Activated CD8-positive, alpha-beta memory T cell treated with anti-CD3 and anti-CD28 coated beads for 4 hours (primary cell): Measurements from ENCODE around the gene NOL7.
A peak's percentile ranks its signal among the peaks of the same experiment; 100 is the strongest.

ENCODE experiments used
- DNase-seq, 2 donors: peaks; one replicate each; pipeline ENCODE4 v3.0.0-alpha.2; 2020; ENCODE audit warnings: low read depth in 2 of 2

NOL7 gene

GRCh38 chr6:13593720-13594119, 21.4 kb upstream of the NOL7 start:
- DNase-seq = no peak

- DNase-seq = no peak
These were observed 18.1 kb upstream of the NOL7 start for GRCh38 chr6:13597073-13597472.

DNA sequence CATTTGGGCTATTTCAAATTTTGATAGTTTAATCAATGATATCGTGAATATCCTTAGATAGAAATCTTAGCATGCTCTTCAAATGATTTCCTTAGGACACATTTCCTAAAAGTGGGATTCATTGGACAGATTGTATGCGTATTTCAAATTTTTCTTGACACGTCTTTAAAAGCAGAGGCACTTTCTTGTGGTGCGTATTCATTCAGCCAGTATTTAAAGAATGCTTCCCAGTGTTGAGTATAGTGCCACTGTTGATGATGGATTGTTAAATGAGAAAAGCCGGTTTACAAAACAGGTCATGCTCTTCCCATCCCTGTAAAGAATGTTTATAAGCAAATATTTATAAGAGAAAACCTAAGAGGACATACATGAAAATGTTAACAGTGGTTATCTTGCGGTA, 15.1 kb upstream of the NOL7 start:
- no peak for DNase-seq

- DNase-seq = no peak
These were observed 11.0 kb upstream of the NOL7 start for GRCh38 chr6:13604135-13604534.

DNA sequence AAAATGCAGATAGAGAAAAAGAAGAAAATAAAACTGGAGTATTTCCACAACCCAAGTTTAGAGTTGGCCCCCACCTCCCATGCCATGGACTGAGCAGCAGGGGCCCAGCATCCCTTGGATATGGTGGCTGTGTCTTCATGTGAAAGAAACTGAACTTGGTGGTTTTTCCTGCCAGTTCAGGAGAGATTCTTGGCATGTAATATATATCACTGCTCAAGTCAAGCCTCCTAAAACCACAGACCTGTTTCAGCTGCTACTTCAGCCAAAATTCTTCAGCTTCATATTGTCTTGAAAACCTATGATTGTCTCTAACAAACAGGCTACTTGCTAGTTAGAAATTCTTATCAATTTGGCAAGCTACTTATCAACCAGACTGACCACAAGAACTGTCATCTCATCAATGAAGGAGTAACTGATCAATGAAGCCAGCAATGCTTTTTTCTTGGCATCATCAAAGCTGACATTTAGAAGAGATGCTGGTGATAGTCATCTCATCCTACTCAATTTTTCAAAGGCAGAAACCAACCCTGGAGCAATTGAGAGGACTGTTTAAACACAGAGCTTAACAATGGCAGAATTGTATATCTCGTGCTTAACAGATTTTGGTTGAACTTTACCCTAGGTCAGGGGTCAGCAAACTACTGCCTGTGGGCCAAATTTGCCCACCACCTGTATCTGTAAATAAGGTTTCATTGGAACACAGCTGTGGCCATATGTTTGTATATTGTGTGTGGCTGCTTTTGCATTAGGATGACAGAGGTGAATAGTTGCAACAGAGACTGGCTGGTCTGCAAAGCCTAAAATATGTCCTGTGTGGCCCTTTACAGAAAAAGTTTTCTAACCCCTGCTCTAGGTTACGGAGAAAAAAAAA, 10.4 kb upstream of the NOL7 start:
- DNase-seq = no peak

DNA sequence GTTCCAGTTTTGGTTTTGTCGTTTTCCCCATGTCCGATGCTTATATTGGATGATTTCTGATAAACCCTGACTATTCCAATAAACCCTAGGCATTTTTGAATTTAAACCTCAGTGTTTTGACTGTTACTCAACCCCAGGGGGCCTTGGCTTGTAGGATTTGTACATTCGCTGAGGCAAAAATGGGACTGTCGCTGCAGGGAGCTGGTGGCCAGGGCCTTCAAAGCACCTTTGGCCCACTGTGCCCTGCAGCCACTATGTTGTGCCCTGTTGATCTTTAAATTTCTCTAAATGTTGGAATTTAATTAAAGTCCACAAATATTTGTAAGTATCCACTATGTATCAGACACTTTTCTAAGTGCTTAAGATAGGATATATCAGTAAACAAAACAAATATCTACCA, 9.5 kb upstream of the NOL7 start:
- DNase-seq = no peak

DNA sequence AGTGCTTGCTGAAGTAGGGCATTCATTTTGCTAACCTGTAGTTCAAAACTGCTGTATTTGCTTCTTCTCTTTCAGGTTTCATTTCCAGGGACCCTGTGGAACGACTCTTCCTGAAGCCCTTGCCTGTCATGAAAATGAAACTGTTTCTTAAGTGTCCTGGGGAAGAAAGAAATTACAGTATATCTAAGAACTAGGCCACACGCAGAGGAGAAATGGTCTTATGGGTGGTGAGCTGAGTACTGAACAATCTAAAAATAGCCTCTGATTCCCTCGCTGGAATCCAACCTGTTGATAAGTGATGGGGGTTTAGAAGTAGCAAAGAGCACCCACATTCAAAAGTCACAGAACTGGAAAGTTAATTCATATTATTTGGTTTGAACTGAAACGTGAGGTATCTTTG, 3.4 kb upstream of the NOL7 start:
- DNase-seq = no peak

DNA sequence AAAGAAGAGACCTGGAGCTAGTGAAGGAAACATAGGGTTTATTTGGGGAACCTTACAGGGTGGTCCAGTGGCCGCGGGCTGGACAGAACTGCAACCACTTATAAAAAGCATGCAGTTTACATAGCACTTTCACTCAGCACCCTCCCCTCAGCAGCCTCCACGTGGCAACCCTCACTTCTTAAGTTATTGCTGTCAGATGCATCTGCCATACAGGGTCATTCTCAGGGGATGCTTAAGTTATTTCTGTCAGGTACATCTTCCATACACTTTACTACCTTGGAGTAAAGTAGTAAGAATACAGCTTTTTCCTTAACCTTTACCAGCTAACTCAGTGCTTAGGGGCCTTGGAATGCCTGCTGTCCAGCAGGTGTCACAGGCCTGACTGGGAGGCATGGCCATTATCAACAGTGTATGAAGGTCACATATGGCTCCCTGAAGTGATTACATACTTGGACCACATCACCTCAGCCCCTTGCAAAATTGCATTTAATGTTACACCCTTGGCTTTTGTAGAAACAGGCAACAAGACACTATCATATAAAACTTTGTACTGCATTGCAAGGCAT, 2.0 kb upstream of the NOL7 start:
- no peak for DNase-seq

GRCh38 chr6:13614126-13614925, 809 bp upstream of the NOL7 start:
- DNase-seq = no peak

DNA sequence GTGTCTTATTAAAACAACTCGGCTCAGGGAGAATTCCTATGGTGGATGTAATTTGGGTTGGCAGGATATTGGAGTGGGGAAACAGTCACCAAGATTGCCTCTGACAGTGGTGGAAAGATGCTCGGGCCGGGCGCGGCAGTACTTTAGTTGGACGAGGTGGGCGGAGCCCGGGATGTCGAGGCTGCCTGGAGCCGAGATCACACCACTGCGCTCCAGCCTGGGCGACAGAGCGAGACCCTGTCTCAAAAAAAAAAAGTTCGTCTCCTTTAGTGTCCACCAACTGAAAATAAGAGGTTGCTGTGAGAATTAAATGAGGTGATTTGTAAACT, 621 bp downstream of the NOL7 start:
- DNase-seq = peak in 1 of 2 donors; percentile 19

- no peak for DNase-seq
These were observed 1.9 kb downstream of the NOL7 start for GRCh38 chr6:13617066-13617465.

DNA sequence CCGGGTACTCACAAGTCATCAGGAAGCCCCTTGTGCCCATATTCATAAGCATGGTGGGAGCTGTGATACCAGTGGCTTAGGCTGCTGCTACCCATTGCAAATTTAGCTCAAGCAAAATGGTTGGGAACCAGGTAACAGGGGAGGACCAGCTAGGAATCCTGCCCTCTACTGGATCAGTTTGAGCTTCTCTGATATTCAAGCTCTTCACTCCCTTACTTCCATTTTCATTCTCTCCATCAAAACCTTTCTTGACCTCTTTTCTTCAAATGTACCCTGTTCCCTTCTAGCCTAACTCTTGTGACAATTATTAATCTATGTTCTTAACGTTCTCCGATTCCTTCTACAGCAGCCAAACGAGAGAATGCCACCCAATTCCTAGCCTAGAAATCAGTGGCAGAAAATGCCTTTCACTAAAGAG, 9.7 kb downstream of the NOL7 start:
- DNase-seq = no peak

- DNase-seq = no peak
These were observed 14.5 kb downstream of the NOL7 start for GRCh38 chr6:13629459-13630116.

GRCh38 chr6:13630499-13630898, 15.4 kb downstream of the NOL7 start:
- DNase-seq = no peak

GRCh38 chr6:13633343-13633742, 18.2 kb downstream of the NOL7 start:
- DNase-seq = no peak

DNA sequence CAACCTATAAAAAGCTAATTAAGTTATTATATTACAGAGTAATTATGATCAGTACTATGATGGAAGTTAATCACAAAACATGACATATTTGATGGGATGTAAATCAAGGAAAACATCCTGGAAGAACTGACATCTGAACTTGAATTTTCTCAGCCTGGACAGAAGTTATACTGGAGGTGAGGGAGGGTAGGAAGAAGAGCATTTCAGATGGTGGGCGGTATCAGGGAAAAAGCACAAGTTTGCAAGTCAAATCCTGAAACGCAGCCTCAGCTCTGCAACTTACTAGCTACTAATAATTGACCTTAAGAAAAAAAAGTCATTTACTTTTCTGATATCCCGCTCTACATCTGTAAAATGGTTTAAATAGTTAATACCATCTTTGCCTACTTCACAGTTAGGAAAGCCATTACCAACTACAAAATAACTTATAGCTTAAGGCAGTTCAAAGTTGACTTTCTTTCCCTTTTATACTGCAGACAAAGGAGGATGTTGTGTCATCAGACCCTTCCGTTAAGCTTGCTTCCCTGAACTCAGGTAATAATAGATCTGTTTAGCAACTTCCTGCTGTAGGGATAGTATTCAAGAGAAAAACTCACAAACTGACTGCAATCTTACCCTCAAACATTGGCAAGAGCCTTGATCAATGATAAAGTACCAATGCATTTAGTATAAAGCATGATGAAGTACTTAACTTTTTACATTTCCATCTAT, 21.0 kb downstream of the NOL7 start:
- DNase-seq = no peak

DNA sequence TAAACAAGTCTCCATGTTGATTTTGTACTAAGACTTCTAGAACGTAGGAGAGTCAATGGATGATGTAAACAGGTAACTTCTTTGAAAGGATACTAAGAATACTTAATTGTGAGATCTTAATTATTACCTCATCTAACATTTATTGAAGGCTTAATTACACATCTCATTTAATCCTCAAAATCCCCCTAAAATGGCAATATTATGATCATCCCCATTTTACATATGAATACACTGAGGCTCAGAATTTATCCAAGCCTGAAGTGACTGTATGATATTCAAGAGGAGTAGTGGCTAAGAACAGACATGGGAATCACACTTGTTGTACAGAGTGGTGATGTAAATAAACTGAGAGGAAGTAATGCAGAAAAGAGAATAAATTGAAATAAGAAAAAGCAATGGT, 22.9 kb downstream of the NOL7 start:
- DNase-seq = no peak

DNA sequence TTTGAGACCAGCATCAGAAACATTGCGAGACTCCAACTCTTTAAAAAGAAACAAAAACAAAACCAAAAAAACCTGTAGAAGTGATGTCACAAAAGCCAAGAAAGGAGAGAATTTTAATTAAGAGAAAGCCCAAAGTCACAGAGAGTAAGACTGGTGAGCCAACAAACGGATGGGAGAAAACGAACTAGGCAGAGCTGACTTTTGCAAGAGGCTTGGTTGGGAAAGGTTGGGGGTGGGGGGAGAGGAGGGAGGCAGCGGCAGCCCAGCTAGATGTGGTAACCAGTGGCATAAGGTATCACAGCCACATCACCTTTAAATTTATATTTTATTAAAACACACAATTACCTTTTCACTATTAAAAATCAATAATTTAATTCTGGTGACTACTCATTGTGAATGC, 23.5 kb downstream of the NOL7 start:
- DNase-seq = no peak

GRCh38 chr6:13641315-13641714, 26.2 kb downstream of the NOL7 start:
- no peak for DNase-seq

GRCh38 chr6:13643125-13643524, 28.0 kb downstream of the NOL7 start:
- no peak for DNase-seq

GRCh38 chr6:13648850-13649249, 33.7 kb downstream of the NOL7 start:
- no peak for DNase-seq

DNA sequence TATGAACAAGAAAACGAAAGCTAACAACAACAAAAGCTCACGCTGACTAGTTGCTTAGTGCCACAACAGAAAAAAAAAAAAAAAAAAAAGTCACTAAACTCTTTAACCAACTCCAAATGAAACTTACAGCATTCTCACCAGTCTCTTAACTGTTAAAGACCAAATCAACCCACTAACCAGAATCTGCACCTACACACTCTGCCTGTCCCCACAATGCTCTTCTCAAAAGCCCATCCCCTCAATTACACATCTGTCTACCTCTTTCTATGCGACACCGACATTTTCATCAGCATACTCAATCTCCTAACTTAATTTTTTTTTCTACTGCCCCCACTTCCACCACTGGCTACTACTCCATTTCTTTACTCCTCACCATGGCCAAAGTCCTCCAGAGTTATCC, 34.3 kb downstream of the NOL7 start:
- DNase-seq = no peak
